DLD1 (cell line): ENCODE data around the gene GATC.
"Not testable (repeated sequence)": the region's sequence is repeated elsewhere in the genome, so short reads cannot be mapped to it uniquely, and the experiment has no call there.

Experiments
- in situ Hi-C: cut with HindIII; loops from 2 replicates; pipeline ENCODE4 v1.10.0; 2017; ENCODE audit warnings: low sequenced_read_pairs

The GATC gene

GRCh38 chr12:120432772-120433525 is 13.3 kb upstream of the GATC start:
- in situ Hi-C loops = no loop called here

DNA sequence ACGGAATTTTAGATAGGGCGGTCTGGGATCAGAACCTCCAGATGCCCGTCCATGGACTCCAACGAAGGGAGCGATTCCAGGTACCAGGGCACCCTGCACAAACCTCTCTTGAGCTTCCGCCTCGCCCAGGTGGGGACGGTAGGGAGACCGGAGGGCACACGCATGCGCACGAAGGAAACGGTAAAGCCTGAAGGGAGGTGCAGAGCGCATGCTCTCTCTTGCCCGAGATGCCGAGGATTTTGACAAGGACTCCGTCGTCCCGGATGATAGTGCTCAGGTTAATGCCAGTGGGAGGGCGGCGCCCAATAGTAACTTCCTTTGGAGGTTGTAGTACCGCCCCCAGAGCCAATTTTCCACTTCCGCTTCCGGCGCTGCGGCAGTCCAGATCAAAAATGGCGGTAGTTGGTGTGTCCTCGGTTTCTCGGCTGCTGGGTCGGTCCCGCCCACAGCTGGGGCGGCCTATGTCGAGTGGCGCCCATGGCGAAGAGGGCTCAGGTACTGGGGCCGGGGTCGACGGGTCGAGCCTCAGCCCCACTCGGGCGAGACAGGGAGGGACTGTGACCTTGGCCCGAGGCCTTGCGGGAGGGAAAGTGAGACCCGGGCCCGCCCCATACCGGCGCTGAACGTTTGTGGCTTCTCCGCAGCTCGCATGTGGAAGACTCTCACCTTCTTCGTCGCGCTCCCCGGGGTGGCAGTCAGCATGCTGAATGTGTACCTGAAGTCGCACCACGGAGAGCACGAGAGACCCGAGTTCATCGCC is 8.3 kb upstream of the GATC start, which contains the start of gene COX6A1:
TSS of gene COX6A1 (plus strand) at position 379 of the 760 bp plus-strand sequence. CDS start at position 393, 14 bp downstream.
- in situ Hi-C loops = no loop called here

GRCh38 chr12:120438495-120439198 is 7.6 kb upstream of the GATC start:
- in situ Hi-C loops = no loop called here

DNA sequence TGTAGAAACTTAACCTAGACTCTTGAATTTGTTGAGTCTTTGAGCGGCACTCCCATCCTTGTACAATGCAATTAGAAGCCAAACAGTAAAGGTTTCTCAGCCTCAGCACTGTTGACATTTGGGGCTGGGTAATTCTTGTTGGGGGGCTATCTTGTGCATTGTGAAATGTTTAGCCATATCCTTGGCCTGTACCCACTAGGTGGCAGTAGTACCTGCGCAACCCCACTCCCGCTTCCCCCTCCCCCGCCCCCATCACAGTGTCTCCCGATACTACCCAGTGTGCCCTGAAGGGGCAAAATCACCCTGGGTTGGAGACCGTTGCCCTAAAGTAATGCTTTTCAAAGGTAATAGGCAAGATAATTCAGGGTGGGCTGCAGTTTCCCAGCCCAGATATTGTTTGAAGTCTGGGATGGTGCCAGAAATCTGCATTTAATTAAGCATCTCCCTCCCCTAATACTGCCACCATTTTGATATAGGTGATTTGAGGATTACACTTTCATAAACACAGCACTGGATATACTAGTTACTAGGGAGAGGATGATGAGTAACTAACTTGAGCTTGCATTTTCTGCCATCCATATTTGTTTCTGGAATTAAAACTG is 6.5 kb upstream of the GATC start:
- in situ Hi-C loops = no loop called here

- in situ Hi-C loops = no loop called here
These were observed 1.6 kb upstream of the GATC start for GRCh38 chr12:120444676-120445075.

DNA sequence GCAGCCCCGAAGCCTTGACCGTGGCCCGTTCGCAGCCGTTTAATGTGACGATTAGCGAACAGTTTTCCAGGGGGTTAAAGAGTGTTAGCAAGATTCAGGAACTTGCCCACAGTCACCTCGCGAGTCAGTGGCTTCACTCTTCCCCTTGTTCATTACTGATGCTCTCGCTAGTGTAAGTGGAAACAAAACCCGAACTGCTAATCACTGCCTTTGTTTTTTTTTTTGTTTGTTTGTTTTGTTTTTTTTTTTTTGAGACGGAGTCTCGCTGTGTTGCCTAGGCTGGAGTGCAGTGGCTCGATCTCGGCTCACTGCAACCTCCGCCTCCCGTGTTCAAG is 567 bp downstream of the GATC start:
- in situ Hi-C loops = not testable (repeated sequence)

GRCh38 chr12:120447992-120448391 is 1.7 kb downstream of the GATC start:
- in situ Hi-C loops = no loop called here

- in situ Hi-C loops = not testable (repeated sequence)
These were observed 6.3 kb downstream of the GATC start for GRCh38 chr12:120452524-120452923.

DNA sequence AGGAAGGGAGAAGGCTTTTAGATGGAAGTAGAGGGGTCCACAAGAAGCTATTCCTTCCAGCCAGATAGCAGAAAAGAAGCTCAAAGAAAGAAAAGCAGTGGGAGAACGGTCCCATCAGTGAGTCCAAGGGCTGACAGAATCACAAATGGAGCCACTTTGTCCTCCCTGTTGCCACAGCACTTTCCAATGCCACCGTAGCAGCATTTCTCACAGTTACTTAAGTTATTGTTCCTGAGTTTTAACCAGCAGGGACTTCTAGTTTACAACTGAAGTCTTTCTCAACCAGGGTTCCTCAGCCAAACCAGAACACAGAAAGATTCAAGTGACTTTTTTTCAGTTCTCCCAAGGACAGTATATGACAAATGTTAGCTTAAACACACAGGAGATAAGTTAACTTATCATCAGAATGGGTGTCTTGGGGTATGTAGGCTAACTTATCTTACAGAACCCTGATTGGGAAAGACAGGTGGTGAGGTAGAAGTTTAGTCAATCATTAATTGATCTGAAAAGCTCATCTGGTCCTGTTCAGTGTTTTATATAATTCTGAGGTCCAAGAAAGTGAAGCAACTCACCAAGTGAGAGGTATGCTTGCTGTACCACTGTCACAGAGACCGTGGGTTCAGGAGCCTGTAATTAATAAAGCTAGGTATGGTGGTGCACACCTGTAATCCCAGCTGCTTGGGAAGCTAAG is 7.0 kb downstream of the GATC start:
- in situ Hi-C loops = no loop called here

GRCh38 chr12:120453977-120454376 is 7.7 kb downstream of the GATC start:
- in situ Hi-C loops = no loop called here

GRCh38 chr12:120455302-120455701 is 9.1 kb downstream of the GATC start:
- in situ Hi-C loops = no loop called here

- in situ Hi-C loops = no loop called here
These were observed 10.9 kb downstream of the GATC start for GRCh38 chr12:120457133-120457532.

- in situ Hi-C loops = no loop called here
These were observed 13.9 kb downstream of the GATC start for GRCh38 chr12:120460157-120460556.

DNA sequence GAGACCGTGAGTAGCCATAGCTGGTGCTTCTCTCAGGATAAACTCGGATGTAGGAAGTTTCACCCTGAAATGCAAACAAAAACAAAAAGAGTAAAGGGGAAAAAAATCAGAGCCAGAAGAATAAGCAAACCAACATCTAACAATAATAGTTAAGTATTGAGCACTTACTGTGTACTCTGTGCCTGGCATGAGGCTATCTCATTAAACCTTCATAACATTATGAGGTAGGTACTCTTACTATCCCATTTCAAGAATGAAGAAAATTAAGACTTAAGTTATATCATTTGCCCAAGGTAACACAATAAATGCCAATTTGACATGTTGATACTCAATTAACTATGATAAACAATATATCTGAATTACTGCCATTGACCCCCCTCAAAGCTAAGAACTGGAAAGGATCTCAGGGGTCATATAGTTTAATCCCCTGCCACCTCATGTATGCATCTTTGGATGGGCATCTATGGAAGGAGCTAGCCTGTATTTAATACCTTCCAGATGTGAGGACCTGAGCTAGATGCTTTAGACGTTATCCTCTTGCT is 15.9 kb downstream of the GATC start:
- in situ Hi-C loops = no loop called here

DNA sequence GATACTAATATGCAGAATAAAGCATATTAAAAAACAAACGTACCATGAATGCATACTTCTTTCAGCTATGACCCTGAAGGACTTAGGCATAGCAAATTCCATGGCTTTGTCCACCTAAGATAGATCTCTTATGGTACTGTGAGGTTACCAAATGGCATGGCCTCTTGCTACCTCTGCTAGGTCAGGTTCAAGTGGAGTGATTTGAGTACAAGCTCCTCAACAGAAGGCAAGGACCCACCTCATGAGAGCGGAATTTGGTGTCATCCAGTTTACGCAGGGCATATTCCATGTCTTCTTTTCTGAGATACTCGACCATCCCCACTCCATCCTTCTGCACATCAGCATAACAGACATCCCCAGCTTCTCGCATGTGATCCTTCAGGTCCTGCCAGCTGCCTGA is 17.5 kb downstream of the GATC start:
- in situ Hi-C loops = no loop called here

DNA sequence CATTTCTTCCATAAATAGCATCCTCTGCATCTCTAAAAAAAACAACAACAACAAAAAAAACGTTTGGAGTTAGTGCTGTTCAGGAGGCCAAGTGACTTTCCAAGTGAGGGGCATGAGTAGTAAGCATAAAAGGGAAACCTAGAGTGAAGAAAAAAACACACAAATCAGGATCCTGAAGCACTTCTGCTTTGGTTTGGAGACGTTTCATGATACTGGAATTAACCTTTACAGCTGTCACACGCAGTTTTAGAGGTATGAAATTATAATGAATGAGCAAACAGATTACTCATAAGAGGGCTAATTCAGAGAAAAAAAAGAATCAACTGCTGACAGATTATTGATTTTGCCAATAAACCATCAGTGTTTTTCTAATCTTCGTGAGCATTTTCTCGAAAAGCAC is 19.5 kb downstream of the GATC start:
- in situ Hi-C loops = no loop called here

DNA sequence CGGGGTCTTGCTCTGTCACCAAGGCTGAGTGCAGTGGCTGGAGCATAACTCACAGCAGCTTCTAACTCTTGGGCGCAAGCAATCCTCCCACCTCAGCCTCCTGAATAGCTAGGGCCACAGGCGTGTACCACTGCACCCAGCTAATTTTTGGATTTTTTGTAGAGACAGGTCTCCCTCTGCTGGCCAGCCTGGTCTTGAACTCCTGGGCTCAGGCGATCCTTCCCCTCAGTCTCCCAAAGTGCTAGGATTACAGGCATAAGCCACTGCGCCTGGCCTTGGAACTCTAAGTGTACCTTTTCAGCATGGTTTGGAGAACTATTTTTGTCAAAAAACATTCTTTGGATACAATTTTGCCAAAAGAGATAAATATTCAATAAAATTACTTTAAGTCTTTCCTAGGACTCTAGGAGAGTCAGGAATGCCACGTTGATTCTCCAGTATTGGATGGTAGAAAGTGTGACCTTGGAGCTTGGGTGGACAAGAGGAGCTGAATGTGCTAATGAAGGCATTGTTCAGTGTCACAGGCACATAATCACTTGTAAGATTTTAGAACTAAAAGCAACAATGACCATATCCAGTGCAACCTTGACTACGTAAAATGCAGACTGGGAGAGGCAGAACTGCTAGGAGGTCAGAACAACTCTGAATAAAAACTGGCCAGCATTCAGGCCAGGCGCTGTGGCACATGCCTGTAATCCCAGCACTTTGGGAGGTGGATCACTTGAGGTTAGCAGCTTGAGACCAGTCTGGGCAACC is 20.5 kb downstream of the GATC start:
- in situ Hi-C loops = no loop called here

GRCh38 chr12:120467439-120467838 is 21.2 kb downstream of the GATC start:
- in situ Hi-C loops = no loop called here

- in situ Hi-C loops = no loop called here
These were observed 22.1 kb downstream of the GATC start for GRCh38 chr12:120468325-120468820.
